Neural cell (in vitro differentiated cells): ENCODE data around the gene MGLL. TPM values are rescaled to one million over a fixed set of nuclear protein-coding genes. Genes with fewer than 3 reads are reported as not detected.

ENCODE experiments used
- H2AFZ ChIP-seq: fragments of 200-600, 300-800 bp; sonication (generic), shearing (Covaris generic); 2 replicates; pipeline ENCODE4 v1.6.0; 2014; ENCODE audit warnings: low read depth, mild to moderate bottlenecking, antibody characterized with exemption, low read length, moderate library complexity
- H3F3A ChIP-seq: fragments of 200-600 bp; shearing (Covaris generic); 2 replicates; pipeline ENCODE4 v1.6.1; 2016; ENCODE audit warnings: mild to moderate bottlenecking, moderate library complexity, mixed read lengths, antibody characterized with exemption, low read length; ENCODE audit not compliant: insufficient read depth, poor library complexity, severe bottlenecking
- H3K27ac ChIP-seq: fragments of 200-600, 300-800 bp; sonication (generic), shearing (Covaris generic); 2 replicates; pipeline ENCODE4 v1.5.1; 2014; ENCODE audit warnings: mild to moderate bottlenecking, low read length, moderate library complexity
- H3K27me3 ChIP-seq: fragments of 300-800, 200-600 bp; sonication (generic), shearing (Covaris generic); 2 replicates; pipeline ENCODE4 v1.6.0; 2014; ENCODE audit warnings: mild to moderate bottlenecking, low read depth, low read length, moderate library complexity; ENCODE audit not compliant: insufficient read depth
- H3K36me3 ChIP-seq: fragments of 300-800, 200-600 bp; sonication (generic), shearing (Covaris generic); 2 replicates; pipeline ENCODE4 v1.5.1; 2014; ENCODE audit warnings: mild to moderate bottlenecking, antibody characterized with exemption, low read length, moderate library complexity; ENCODE audit not compliant: insufficient read depth
- H3K4me2 ChIP-seq: fragments of 300-800, 200-600 bp; sonication (generic), shearing (Covaris generic); 2 replicates; pipeline ENCODE4 v1.6.0; 2014; ENCODE audit warnings: mild to moderate bottlenecking, low read length
- H3K4me3 ChIP-seq: fragments of 300-800, 200-600 bp; sonication (generic), shearing (Covaris generic); 2 replicates; pipeline ENCODE4 v1.5.1; 2014; ENCODE audit warnings: mild to moderate bottlenecking, low read length, moderate library complexity
- H3K79me2 ChIP-seq: fragments of 200-600 bp; shearing (Covaris generic); replicated peaks from 2 replicates; pipeline ENCODE4 v1.6.0; 2014; ENCODE audit warnings: mild to moderate bottlenecking, low read length, moderate library complexity; ENCODE audit not compliant: insufficient read depth
- H3K9ac ChIP-seq: fragments of 300-800, 200-600 bp; sonication (generic), shearing (Covaris generic); 2 replicates; pipeline ENCODE4 v1.6.1; 2016; ENCODE audit warnings: mild to moderate bottlenecking, low read length, mixed read lengths
- H3K9me2 ChIP-seq: fragments of 200-600 bp; shearing (Covaris generic); 2 replicates; pipeline ENCODE4 v1.6.1; 2016; ENCODE audit warnings: mild to moderate bottlenecking, low read length, mixed read lengths; ENCODE audit not compliant: insufficient read depth
- H3K9me3 ChIP-seq: fragments of 200-600, 300-800 bp; sonication (generic), shearing (Covaris generic); 2 replicates; pipeline ENCODE4 v1.6.1; 2016; ENCODE audit warnings: mild to moderate bottlenecking, mixed run types, low read length, moderate library complexity, mixed read lengths
- H4K20me1 ChIP-seq: fragments of 200-600 bp; shearing (Covaris generic); 2 replicates; pipeline ENCODE4 v1.6.1; 2016; ENCODE audit warnings: mild to moderate bottlenecking, mixed run types; ENCODE audit not compliant: insufficient read depth
- EP300 ChIP-seq: fragments of 450-650 bp; conservative IDR thresholded peaks from 2 replicates; pipeline ENCODE4 v1.6.1; 2014; ENCODE audit warnings: antibody characterized with exemption, mild to moderate bottlenecking, moderate library complexity; ENCODE audit not compliant: poor library complexity, severe bottlenecking
- EZH2 ChIP-seq: fragments of 200-600, 300-800 bp; shearing (Covaris generic), sonication (generic); IDR thresholded peaks from 2 replicates; pipeline ENCODE4 v1.6.1; 2014; ENCODE audit warnings: antibody characterized with exemption, low read length, borderline replicate concordance, mild to moderate bottlenecking; ENCODE audit not compliant: insufficient read depth, poor library complexity, severe bottlenecking
- MXI1 ChIP-seq: fragments of 450-650 bp; conservative IDR thresholded peaks from 2 replicates; pipeline ENCODE4 v1.6.1; 2014; ENCODE audit warnings: antibody characterized with exemption, mild to moderate bottlenecking; ENCODE audit not compliant: poor library complexity, severe bottlenecking
- POLR2AphosphoS5 ChIP-seq: IDR thresholded peaks from 2 replicates; pipeline ENCODE4 v1.6.1; 2012
- RAD21 ChIP-seq: fragments of 450-650 bp; conservative IDR thresholded peaks from 2 replicates; pipeline ENCODE4 v1.6.1; 2014; ENCODE audit warnings: antibody characterized with exemption, mild to moderate bottlenecking, moderate library complexity
- SMC3 ChIP-seq: fragments of 450-650 bp; conservative IDR thresholded peaks from 2 replicates; pipeline ENCODE4 v1.6.1; 2014; ENCODE audit warnings: antibody characterized with exemption, mild to moderate bottlenecking, moderate library complexity; ENCODE audit not compliant: poor library complexity
- TAF1 ChIP-seq: IDR thresholded peaks from 2 replicates; pipeline ENCODE4 v1.6.1; 2012; ENCODE audit warnings: low read depth
- polyA plus RNA-seq: library from polyadenylated mRNA; depleted of rRNA; stranded (reverse); fragments of >200 nt; gene quantifications from 2 replicates; pipeline ENCODE4 v1.2.3, GENCODE V29; 2014
- TF ChIP-seq, protein P1 (sequence below): fragments of 450-650 bp; IDR thresholded peaks from 2 replicates; pipeline ENCODE4 v1.5.1; 2014; ENCODE audit warnings: antibody characterized with exemption, mild to moderate bottlenecking, moderate library complexity; ENCODE audit not compliant: poor library complexity, severe bottlenecking
- TF ChIP-seq, protein P2 (sequence below): IDR thresholded peaks from 2 replicates; pipeline ENCODE4 v1.6.1; 2012; ENCODE audit warnings: borderline replicate concordance

The MGLL gene
- polyA plus RNA-seq, 1 donor from 2014 or later = 2.0 TPM

DNA sequence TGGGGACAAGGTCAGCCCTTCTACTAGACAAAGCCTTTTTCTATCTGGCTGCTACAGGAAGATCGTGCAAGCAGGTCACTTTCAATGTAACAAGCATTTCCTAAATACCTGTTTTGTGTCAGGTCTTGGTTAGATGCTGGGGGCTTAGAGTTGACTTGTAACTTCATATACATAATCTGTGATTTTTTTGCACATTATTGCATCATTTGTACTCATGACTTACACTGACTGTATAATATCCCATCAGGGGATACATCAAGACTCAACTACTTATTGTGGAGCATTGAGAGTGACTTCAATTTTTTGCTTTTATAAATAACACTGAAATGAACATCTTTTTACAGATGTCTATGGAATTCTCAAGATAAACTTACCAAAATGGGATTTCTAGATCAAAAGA is 80.6 kb downstream of the MGLL start:
- Histone ChIP-seq H3K27me3 (no peaks in the 10 kb centered on the region), H3K4me2 (no peak overlapping the region), H3F3A (no peaks in the 10 kb centered on the region), H3K4me3 (no peak overlapping the region), H3K27ac (no peak overlapping the region), H3K9me3 (no peaks in the 10 kb centered on the region), H2AFZ (no peak overlapping the region), H3K9me2 (no peaks in the 10 kb centered on the region), H3K9ac (no peak overlapping the region), H3K79me2 (no peaks in the 10 kb centered on the region), H4K20me1 (no peaks in the 10 kb centered on the region), H3K36me3 (no peaks in the 10 kb centered on the region)
- TF ChIP-seq MXI1 (no peak), POLR2AphosphoS5 (no peak), EP300 (no peak), TAF1 (no peak), SMC3 (no peak), RAD21 (no peak), EZH2 (no peak)
- TF ChIP-seq, protein P1, sequence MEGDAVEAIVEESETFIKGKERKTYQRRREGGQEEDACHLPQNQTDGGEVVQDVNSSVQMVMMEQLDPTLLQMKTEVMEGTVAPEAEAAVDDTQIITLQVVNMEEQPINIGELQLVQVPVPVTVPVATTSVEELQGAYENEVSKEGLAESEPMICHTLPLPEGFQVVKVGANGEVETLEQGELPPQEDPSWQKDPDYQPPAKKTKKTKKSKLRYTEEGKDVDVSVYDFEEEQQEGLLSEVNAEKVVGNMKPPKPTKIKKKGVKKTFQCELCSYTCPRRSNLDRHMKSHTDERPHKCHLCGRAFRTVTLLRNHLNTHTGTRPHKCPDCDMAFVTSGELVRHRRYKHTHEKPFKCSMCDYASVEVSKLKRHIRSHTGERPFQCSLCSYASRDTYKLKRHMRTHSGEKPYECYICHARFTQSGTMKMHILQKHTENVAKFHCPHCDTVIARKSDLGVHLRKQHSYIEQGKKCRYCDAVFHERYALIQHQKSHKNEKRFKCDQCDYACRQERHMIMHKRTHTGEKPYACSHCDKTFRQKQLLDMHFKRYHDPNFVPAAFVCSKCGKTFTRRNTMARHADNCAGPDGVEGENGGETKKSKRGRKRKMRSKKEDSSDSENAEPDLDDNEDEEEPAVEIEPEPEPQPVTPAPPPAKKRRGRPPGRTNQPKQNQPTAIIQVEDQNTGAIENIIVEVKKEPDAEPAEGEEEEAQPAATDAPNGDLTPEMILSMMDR = no peak
- TF ChIP-seq, protein P2, sequence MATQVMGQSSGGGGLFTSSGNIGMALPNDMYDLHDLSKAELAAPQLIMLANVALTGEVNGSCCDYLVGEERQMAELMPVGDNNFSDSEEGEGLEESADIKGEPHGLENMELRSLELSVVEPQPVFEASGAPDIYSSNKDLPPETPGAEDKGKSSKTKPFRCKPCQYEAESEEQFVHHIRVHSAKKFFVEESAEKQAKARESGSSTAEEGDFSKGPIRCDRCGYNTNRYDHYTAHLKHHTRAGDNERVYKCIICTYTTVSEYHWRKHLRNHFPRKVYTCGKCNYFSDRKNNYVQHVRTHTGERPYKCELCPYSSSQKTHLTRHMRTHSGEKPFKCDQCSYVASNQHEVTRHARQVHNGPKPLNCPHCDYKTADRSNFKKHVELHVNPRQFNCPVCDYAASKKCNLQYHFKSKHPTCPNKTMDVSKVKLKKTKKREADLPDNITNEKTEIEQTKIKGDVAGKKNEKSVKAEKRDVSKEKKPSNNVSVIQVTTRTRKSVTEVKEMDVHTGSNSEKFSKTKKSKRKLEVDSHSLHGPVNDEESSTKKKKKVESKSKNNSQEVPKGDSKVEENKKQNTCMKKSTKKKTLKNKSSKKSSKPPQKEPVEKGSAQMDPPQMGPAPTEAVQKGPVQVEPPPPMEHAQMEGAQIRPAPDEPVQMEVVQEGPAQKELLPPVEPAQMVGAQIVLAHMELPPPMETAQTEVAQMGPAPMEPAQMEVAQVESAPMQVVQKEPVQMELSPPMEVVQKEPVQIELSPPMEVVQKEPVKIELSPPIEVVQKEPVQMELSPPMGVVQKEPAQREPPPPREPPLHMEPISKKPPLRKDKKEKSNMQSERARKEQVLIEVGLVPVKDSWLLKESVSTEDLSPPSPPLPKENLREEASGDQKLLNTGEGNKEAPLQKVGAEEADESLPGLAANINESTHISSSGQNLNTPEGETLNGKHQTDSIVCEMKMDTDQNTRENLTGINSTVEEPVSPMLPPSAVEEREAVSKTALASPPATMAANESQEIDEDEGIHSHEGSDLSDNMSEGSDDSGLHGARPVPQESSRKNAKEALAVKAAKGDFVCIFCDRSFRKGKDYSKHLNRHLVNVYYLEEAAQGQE = no peak

DNA sequence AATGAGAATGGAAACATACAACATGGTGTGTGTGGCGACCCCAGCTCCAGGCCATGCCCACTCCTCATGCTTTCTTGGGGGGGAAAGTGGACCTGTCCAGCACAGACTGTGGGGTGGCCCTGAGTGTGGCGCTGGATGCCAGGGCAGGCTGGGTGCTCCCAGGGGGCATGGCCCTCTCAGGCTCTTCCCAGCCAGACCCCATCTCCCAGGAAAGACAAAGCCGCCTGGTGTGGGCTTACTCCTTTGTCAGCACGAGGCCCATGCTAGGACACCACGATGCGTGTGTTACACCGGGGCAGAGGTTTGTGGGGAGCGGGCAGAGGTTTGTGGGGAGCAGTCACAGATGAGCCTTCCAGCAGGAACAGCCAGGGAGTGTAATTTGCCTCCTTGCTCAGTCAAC is 81.1 kb downstream of the MGLL start:
- TF ChIP-seq EZH2 (no peak), SMC3 (no peak), POLR2AphosphoS5 (no peak), MXI1 (no peak)
- TF ChIP-seq, protein P2 = no peak
- TF ChIP-seq, protein P1 = no peak

More for the DNA sequence above, 81.1 kb downstream of the MGLL start:
- Histone ChIP-seq H4K20me1 (no peaks in the 10 kb centered on the region), H3K27ac (no peak overlapping the region), H3F3A (no peaks in the 10 kb centered on the region), H3K9ac (no peak overlapping the region), H3K4me3 (no peak overlapping the region), H3K9me3 (no peaks in the 10 kb centered on the region), H3K4me2 (no peak overlapping the region), H3K79me2 (no peaks in the 10 kb centered on the region), H3K36me3 (no peaks in the 10 kb centered on the region), H3K27me3 (no peaks in the 10 kb centered on the region), H3K9me2 (no peaks in the 10 kb centered on the region), H2AFZ (no peak overlapping the region)
